Transverse colon (tissue), 3 donors: ENCODE data around the gene MTMR1.

Source experiments
- EP300 ChIP-seq: sonication (generic); formaldehyde crosslinking; IDR thresholded peaks from one replicate; pipeline ENCODE4 v1.6.1; 2017; ENCODE audit warnings: antibody characterized with exemption, low read depth
- POLR2A ChIP-seq: fragments of 450-650 bp; IDR thresholded peaks from one replicate; pipeline ENCODE4 v1.6.1; 2016; ENCODE audit warnings: antibody characterized with exemption, mild to moderate bottlenecking, moderate library complexity
- TF ChIP-seq, protein P1 (sequence below), 5 experiments: fragments of 200-600 bp in 3 of 5; fragments of 450-650 bp in 2 of 5; sonication (generic) in 3 of 5; IDR thresholded peaks; 1 replicate in 2 of 5; 2 replicates in 3 of 5; pipeline ENCODE4 v1.5.1; 2016 to 2017; ENCODE audit warnings: antibody characterized with exemption in 5 of 5, inconsistent platforms in 3 of 5, mild to moderate bottlenecking in 2 of 5, moderate library complexity in 1 of 5

DNA sequence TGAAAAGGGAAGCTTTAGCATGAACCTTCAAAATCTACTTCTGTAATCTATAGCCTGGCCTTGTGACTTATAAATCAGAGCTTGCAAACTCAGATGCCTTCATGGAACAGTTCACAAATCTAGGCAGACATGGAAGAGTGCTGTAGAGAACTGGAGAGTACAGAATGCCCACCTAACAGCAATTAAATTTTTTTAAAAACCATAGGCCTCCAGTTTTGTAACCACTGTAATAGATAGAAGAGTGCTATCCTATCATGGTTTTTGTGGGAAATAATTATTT, 10.4 kb downstream of the MTMR1 start:
- TF ChIP-seq, protein P1, sequence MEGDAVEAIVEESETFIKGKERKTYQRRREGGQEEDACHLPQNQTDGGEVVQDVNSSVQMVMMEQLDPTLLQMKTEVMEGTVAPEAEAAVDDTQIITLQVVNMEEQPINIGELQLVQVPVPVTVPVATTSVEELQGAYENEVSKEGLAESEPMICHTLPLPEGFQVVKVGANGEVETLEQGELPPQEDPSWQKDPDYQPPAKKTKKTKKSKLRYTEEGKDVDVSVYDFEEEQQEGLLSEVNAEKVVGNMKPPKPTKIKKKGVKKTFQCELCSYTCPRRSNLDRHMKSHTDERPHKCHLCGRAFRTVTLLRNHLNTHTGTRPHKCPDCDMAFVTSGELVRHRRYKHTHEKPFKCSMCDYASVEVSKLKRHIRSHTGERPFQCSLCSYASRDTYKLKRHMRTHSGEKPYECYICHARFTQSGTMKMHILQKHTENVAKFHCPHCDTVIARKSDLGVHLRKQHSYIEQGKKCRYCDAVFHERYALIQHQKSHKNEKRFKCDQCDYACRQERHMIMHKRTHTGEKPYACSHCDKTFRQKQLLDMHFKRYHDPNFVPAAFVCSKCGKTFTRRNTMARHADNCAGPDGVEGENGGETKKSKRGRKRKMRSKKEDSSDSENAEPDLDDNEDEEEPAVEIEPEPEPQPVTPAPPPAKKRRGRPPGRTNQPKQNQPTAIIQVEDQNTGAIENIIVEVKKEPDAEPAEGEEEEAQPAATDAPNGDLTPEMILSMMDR (IDR thresholded peaks at IDR 0.05), result no peak
- TF ChIP-seq EP300, result no peak
- no peak for TF ChIP-seq POLR2A
